PFSK-1 (cell line): ENCODE results near the gene TNFAIP2.

ENCODE experiments used
- FOXP2 ChIP-seq: optimal IDR thresholded peaks from 2 replicates; pipeline ENCODE3; 2011; ENCODE audit warnings: borderline replicate concordance, control low read depth, inconsistent platforms; ENCODE audit not compliant: insufficient read depth; ENCODE audit errors: extremely low read length, extremely low read depth
- POLR2AphosphoS5 ChIP-seq: IDR thresholded peaks from 2 replicates; pipeline ENCODE4 v1.6.1; 2012; ENCODE audit warnings: low read depth, mild to moderate bottlenecking, control low read depth, low read length, moderate library complexity
- REST ChIP-seq, 2 experiments: IDR thresholded peaks; 2 replicates each; pipeline versions ENCODE4 v1.6.1 to v1.8.0; 2011 to 2012; ENCODE audit warnings: low read depth in 2 of 2, low read length in 2 of 2, control low read depth in 1 of 2, inconsistent platforms in 1 of 2, mild to moderate bottlenecking in 1 of 2, moderate library complexity in 1 of 2; ENCODE audit not compliant: insufficient read depth in 1 of 2
- SIN3A ChIP-seq: IDR thresholded peaks from 2 replicates; pipeline ENCODE4 v1.6.1; 2012; ENCODE audit warnings: mild to moderate bottlenecking, low read length, moderate library complexity, borderline replicate concordance; ENCODE audit not compliant: insufficient read depth
- TAF1 ChIP-seq: IDR thresholded peaks from 2 replicates; pipeline ENCODE4 v1.6.1; 2012; ENCODE audit warnings: low read length, control low read depth, borderline replicate concordance; ENCODE audit not compliant: insufficient read depth

The TNFAIP2 gene

DNA sequence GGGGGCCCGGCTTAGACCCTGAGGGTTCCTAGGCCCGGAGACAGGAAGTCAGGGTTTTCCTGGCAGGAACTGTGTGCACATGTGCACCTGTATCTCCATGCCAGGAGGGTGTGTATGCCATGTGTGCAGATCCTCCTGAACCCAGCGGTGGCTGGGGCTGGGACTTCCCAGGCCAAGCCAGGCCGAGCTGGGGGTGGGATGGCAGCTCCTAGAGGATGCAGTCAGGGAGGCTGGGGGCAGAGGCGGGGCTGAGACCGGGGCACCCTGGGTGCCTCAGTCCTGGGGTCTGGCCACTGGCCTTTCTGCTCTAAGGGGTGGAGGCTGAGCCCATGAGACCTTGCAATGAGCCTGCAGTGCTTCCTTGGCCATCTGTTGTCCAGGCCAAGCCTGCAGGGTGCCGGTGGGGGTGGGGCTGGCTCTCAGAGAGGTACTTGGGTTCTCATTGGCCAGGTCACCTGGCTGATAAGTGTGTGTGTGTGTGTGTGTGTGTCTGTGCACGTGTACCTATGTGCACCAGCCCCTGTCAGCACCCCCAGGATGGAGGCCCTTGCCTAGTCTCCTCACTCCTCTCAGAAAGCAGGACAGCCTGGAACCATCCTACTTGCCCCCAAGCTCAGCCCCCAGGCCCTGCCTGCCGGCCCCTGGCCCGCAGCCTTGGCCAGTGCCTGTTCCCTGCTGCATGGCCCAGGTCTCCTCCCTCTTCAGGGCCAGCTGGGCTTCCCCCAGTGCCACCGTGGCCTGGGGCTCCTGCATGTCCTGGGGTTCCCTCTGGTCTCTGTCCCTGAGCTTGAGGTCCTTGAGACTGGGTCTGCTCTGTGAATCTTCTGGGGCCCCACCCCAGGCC is 10.6 kb upstream of the TNFAIP2 start:
- TF ChIP-seq TAF1 (no peak), REST (IDR thresholded peaks at IDR 0.05; ENCODE audit: insufficient read depth in 1 of 2, low read depth in 2 of 2, low read length in 2 of 2) (no peak), FOXP2 (no peak), SIN3A (no peak), POLR2AphosphoS5 (no peak)

DNA sequence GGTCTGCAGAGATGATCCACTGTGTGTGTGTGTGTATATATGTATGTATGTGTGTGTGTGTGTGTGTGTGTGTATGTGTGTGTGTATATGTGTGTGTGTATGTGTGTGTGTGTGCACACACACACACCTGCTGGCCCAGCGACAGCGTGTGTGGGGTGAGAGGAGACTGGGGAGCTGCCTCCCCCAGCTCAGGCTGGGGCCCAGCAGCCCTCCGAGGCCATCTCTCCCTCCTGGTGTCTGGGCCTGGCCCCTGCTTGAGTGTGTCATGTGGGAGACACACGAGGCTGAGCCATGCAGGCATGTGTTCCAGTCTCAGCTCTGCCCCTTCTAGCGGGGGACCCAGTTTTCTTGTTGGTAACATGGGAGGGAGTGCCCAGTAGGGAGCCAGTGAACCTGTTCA is 10.0 kb upstream of the TNFAIP2 start:
- TF ChIP-seq SIN3A: no peak
- TF ChIP-seq REST (IDR thresholded peaks at IDR 0.05; ENCODE audit: insufficient read depth in 1 of 2, low read depth in 2 of 2, low read length in 2 of 2): no peak
- TF ChIP-seq FOXP2: no peak
- no peak for TF ChIP-seq TAF1

- no peak for TF ChIP-seq POLR2AphosphoS5
Observed at GRCh38 chr14:103113774-103114173, 9.5 kb upstream of the TNFAIP2 start.

DNA sequence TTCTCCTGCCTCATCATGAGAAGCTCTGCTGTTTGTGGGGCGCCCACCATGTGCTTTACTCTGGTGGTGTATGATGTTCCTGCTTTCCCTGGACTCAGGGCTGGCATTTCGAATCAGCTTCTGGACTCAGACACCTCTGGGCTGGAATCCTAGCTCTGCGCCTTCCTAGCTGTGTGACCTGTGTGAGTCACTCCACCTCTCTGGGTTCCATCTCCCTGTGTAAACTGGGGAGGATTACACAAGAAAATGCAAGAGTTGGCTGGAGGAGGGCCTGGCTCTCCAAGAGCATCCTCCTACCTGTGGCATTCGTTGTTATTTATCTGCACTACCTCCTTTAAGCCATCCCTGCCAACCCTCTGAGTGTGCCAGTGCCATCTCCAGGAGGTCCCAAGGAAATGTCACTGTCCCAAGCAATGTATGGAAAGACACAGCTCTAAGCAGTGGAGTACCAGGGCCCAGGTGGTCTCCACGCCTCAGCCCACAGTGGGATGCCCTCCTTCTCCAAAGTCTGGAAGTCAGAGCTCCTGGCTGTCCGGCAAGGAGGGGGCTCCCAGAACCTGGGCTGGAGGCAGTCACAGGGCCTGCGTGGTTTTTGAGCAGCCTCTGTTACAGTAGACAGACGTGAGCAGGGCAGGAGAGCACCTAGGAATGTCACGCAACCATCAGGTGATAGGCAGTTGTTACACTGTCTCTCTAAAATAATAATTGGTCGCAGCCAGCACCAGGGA is 7.3 kb upstream of the TNFAIP2 start:
- no peak for TF ChIP-seq SIN3A
- TF ChIP-seq FOXP2: no peak
- TF ChIP-seq REST (IDR thresholded peaks at IDR 0.05; ENCODE audit: insufficient read depth in 1 of 2, low read depth in 2 of 2, low read length in 2 of 2): no peak
- no peak for TF ChIP-seq TAF1
- TF ChIP-seq POLR2AphosphoS5: no peak

- TF ChIP-seq REST (IDR thresholded peaks at IDR 0.05; ENCODE audit: insufficient read depth in 1 of 2, low read depth in 2 of 2, low read length in 2 of 2): no peak
- no peak for TF ChIP-seq SIN3A
- no peak for TF ChIP-seq TAF1
- TF ChIP-seq FOXP2: no peak
- no peak for TF ChIP-seq POLR2AphosphoS5
Observed at GRCh38 chr14:103116636-103117035, 6.6 kb upstream of the TNFAIP2 start.
